HL-60/S4 treated with retinoic acid at 250 ng/mL for 4 days and 3 days (cell line): ENCODE measurements around the gene OIP5.
"Not testable (repeated sequence)": the region's sequence is repeated elsewhere in the genome, so short reads cannot be mapped to it uniquely, and the experiment has no call there.

Experiments
- in situ Hi-C: fragments of 300-500 bp; cut with MboI; formaldehyde crosslinking; loops from 2 replicates; pipeline ENCODE4 v1.7.0; 2022; ENCODE audit warnings: low sequenced_read_pairs

The OIP5 gene

DNA sequence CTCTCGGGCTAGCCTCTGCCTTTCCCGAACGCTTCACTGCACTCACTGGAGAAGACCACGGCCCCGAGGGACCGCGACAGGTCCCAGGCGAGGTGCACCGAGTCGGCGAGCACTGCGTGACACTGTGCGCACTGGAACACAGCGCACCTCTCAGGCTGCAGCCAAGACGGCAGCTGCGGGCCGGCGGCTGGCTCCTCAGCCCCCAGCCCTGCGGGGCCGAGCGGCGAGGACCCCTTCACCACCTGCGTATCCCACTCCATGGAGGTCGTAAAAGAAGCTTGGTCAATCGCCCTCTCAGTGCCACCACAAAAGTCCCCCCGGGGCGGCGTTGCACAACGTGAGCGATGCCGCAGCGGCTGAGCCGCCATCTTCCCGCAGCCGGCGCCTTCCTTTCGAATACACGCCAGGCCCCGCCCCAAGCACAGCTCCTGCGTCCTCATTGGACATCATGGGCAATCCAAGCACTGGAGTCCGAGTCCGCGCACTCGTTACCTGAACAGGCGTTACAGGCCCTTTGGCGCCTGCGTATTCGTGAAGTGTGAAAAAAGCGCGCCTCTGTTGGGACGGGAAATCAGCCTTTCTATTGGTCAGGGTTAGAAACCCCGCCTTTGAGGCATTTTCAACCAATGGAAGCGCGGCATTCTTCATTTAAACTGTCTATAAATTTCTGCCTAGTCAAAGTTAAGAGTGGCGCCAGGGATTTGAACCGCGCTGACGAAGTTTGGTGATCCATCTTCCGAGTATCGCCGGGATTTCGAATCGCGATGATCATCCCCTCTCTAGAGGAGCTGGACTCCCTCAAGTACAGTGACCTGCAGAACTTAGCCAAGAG, at the start of gene OIP5, which contains the start of gene NUSAP1:
Gene OIP5, minus strand, starts transcription at position 398 of the 832 bp plus-strand sequence. Its CDS starts 30 bp downstream, at position 368.
Gene NUSAP1, plus strand, starts transcription at position 688 of the 832 bp plus-strand sequence. Its CDS starts 77 bp downstream, at position 765.
- in situ Hi-C loops, result no loop called here

DNA sequence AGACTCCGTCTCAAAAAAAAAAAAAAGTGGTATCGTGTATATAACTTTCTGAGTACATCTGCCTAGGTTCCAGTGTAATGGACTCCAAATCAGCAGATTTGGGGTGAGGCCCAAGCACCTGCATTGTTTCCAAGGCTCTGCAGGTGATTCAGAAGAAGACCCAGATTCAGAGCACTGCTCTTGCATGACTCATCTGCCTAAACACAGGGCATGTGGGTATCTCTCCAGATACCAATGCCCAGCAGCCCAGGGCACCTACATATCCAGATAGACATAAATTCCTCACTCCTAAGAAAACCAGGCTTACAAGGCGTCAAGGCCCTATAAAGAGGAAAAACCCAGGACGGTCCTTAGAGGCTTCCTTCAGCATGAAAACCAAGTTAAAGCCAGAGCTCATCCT, 45.6 kb upstream of the OIP5 start:
- in situ Hi-C loops, result no loop called here

DNA sequence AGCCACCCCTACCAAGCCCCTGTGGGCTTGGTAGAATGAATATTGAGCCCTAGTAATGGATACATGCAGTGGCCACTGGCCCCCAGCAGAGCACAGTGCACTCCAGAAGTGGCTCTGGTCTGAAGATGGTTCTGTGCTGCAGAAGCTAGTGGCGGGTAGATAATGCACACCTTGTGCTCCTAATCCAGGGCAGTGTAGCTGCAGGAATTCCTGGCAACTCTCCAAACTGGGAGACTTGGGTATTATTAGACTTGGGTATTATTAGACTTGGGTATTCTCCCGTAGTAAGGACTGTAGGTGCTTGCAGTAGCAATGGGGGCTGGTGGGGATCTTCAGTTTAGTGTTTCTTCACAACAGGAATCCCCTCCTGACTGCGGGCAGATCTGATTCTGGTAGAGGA, 35.0 kb upstream of the OIP5 start:
- in situ Hi-C loops, result no loop called here

- in situ Hi-C loops, result no loop called here
These were observed 22.0 kb upstream of the OIP5 start for GRCh38 chr15:41354371-41354770.

DNA sequence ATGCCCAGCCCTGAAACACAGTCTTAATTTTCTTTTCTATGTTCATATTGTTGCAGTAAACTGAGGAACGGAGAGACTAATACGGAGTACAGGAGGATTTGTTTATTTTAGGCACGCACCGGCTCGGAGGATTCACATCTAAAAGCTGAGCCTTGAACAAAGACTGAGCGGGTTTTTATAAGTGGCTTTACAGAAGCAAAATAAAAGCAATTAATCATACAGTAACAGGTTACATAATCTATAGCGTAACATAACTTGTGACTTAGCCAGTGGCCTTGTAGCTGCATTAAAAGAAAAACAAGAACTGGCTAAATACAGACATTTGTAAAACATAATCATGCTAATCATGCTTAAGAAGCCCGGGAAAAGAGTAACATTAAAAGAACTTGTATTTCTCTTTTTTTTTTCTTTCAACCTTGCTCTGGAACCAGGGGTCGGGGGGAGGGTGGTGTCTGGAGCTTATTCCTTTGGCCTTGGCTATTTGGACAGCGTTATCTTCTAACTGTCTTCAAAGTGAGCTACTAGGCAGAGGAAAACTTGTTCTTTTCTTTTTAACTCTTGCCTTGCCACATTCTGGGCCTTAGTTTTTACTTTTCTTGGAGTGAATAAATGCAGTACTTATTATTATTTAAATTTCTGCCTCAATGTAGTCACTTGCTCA, 17.8 kb upstream of the OIP5 start:
- in situ Hi-C loops, result no loop called here

- in situ Hi-C loops, result no loop called here
These were observed 14.8 kb upstream of the OIP5 start for GRCh38 chr15:41347236-41347635.

DNA sequence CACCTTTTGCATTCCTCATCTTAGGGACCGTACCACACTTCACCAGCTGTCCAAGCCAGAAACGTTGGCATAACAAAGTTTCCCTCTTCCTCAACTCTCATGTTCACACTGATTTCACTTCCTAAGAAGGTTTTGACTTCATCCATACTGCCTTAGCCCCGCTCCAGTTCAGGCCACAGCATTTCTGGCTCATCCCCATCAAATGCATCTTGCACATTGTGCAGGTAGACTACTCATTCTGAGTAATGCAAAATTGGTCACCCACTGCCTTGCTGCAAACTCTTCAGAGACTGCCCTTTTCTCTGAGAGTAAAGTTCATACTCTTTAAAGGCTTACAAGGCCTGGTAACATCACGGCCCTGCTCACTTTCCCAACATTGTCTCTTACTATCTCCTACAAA, 9.1 kb upstream of the OIP5 start:
- in situ Hi-C loops, result no loop called here

GRCh38 chr15:41340189-41340695, 7.9 kb upstream of the OIP5 start:
- in situ Hi-C loops, result no loop called here

GRCh38 chr15:41337631-41338522, 5.5 kb upstream of the OIP5 start:
- in situ Hi-C loops, result no loop called here

DNA sequence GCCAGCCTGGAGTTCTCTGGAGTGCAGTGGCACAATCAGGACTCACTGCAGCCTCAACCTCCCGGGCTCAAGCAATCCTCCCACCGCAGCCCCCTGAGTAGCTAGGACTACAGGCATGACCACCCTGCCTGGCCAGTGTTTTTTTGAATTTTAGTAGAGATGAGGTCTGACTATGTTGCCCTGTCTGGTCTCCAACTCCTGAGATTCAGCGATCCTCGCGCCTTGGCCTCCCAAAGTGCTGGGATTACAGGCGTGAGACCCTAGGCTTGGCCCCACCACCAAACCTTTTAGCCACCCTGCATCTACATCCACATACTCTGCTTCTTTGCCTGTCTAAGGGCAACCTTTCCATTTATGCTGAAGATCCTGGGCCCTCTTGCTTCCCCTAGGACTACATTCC, 4.7 kb upstream of the OIP5 start:
- in situ Hi-C loops, result no loop called here

DNA sequence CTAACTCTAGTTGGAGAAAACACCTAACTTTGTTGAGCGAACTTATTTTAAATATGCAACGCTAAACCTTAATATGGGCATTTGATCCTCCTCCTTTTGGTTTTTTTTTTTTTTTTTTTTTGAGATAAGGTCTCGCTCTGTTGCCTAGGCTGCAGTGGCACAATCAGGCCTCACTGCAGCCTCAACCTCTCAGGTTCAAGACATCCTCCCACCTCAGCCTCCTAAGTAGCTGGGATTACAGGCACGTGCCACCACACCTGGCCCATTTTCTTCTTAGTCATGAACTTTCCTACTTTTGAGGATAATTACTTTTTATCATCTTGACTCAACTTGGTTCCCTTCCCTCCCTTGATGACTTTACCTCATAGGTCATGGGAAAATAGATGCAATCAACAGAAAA, 4.2 kb upstream of the OIP5 start:
- in situ Hi-C loops, result no loop called here

- in situ Hi-C loops, result no loop called here
These were observed 2.1 kb upstream of the OIP5 start for GRCh38 chr15:41334293-41335120.

DNA sequence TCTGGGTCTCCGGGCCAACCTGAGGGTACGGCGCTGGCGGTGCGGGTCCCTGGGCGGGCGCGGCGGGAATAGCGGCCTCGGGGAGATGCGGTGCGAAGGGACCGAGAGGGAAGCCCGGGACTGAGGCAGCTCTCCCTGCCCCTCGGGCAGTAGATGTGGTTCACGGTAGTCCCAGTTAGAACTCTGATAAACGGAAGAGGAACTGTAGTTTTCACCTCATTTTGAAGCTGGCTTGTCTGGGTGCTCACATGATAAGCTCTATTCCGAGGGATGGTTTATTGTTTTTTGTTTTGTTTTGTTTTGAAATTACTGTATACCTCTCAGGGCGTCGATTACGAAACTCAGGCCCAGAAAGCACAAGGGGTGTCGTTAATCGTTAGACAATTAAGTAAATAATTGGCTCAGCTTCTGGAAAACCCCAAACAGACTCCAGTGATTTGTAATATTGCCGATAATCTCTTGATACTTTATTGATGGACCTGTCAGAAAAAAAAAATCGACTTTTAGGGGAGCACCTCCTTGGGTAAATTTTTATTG, 703 bp upstream of the OIP5 start:
- in situ Hi-C loops, result no loop called here

DNA sequence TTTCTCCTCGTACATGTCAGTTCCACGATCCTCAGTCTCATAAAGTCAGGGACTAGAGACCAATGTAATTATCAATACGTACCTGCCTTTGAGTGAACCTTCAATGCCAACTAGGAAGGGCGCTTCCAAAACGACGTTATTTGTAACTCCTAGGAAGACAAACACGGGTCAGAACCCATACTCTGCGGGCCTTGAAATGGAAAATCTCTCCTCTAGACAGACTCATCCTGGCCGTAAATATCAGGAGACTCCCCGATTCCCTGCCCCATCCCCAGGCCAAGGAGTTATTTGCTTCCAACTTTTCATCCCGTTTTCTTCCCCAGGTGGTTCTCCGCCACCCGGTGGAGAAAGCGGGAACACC, 578 bp downstream of the OIP5 start:
- in situ Hi-C loops, result no loop called here

DNA sequence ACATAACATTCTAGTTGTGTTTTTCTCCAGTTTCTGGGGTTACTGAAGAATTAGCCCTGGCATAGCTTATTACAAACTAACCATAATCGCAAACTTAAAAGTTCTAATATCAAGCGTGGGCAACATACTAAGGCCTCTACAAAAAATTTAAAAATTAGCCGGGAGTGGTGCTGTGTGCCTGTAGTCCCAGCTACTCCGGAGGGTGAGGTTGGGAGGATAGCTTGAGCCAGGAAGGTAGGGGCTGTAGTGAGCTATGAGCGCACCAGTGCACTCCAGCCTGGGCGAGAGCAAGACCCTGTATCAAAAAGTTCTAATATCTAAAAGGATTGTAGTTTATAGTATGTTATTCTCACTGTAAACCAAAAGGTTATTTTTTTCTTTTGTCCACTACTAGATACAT, 1.1 kb downstream of the OIP5 start:
- in situ Hi-C loops, result no loop called here

GRCh38 chr15:41323611-41324010, 8.8 kb downstream of the OIP5 start:
- in situ Hi-C loops, result no loop called here

GRCh38 chr15:41320805-41321330, 11.5 kb downstream of the OIP5 start:
- in situ Hi-C loops, result not testable (repeated sequence)

DNA sequence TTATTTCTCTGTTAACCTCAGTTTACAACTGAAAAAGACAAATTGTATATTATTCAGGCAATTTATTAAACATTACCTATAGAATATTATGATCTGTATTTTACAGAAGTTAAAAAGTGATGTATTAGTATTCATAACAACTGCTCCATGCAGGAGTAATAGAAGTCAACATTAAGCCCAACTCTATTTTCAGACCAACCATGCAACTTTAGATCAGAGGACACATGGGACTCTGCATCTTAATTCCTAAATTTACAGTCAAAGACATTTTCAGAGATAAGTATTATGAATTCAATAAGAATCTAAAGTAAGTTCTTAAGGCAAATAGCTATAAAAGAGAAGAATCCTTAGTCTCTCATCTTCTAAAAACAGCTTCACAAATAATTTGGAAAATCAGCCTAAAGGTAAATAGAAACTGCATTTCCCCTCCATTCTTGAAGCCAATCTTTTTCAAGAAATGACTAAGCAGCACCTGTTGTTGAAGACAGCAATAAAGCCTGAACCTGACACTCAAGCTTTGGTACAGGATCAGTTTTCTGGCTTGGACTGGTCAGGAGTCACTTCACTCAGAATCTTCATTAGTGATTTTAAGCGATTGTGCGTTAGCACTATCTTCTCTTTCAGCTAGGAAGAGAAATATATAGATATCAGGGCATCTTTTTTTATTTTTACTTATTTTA, 23.0 kb downstream of the OIP5 start:
- in situ Hi-C loops, result no loop called here

DNA sequence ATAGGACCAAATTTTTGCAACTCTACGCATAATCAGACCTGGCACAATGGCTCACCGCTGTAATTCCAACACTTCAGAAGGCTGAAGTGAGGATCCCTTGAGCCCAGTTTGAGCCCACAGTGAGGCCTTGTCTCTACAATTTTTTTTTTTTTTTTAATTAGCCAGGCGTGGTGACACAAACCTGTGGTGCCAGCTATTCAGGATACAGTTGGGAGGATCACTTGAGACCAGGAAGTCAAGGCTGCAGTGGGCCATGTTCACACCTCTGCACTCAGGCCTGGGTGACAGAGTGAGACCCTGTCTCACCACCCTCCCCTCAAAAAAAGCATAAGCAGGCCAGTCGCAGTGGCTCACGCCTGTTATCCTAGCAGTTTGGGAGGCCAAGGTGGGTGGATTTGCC, 24.7 kb downstream of the OIP5 start:
- in situ Hi-C loops, result no loop called here
